ENCODE data around the gene EPN2.

GRCh38 chr17:19271780-19272357 is 34.7 kb downstream of the EPN2 start:
- TF ChIP-seq CTCF (IDR thresholded peaks at IDR 0.05 in 4 of 5, conservative IDR thresholded peaks at IDR 0.05 in 1 of 5) (no peak), POLR2A (IDR thresholded peaks at IDR 0.05) (no peak)
